Activated naive CD4-positive, alpha-beta T cell treated with Interleukin-2 at 50 U/mL for 16 hours (primary cell): ENCODE data around the gene ANKS1A.

Experiments
- DNase-seq: peaks from one replicate; pipeline ENCODE4 v3.0.0-alpha.2; 2020

The ANKS1A gene

DNA sequence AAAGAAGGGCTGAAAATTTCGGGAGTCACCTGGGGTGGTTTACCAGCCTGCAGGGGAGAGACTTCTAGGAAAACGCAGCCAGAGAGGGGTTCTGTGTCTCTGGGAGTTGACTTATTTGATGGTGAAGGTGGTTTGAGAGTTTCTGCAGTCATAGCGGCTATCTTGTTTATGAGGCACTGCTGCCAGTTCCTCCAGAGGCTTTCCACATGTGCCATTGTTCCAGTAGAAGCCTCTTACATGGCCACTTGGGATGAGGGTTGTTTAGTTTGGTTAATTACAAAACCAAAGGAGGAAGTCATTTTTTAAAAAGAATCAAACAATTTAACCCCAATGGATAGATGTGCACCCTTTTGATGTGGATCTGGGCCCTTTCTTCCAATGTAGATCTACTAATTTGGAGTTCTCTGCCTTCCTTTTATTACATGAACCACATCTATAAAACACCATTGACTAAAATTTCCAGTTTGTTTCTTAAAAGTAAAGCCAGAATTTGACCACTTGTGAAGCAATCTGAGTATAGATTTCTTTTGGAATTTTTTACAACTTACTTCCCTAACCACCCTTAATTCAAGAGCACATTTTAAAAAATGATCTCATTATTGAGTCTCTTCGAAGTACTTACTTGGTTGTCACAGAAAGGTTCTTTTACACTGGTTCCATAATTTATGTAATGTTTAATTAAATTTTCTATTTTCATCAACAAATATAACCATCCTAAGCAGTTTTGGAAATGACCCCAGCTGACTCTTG lies 154.5 kb downstream of the ANKS1A start:
- DNase-seq, result no peak

- DNase-seq, result no peak
Measured at GRCh38 chr6:35044145-35044745, 155.2 kb downstream of the ANKS1A start.

GRCh38 chr6:35044761-35045421 lies 155.8 kb downstream of the ANKS1A start:
- no peak for DNase-seq

DNA sequence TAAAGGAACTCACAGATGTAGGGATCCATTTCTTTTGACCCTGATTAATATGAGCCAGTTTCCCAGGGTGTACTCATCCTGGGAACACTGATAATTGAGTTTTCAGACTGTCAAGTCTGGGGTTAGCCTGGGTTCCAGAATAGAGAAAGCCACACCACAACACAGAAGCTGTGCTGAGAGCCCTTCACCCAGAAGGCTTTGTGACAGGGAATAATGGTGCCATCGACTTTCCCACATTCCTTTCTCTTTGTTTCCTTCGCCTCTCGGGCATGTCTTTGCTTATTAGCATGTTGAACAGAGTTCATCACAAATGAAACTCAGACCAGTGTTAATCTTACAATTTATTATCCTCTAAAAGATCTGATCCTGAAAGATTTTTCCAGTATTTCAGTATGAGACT lies 157.0 kb downstream of the ANKS1A start:
- DNase-seq, result no peak

DNA sequence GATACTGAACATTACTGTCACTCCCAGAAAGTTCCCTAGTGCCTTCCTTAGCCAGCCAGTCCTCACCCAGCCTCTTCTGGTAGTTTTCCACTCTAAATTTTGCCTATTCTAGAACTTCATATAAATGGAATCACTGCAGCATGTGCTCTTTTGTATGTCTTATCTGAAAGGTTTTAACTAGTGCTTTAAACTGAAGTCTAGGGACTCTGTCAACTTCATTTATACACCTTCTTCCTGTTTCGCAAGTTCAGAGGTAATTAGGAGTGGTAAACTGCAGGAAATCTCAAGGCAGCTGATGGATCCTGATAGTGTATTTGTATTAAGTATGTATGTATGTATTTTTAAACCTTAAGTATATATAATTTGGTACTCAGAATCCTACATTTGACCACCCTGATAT lies 157.8 kb downstream of the ANKS1A start:
- DNase-seq, result no peak

DNA sequence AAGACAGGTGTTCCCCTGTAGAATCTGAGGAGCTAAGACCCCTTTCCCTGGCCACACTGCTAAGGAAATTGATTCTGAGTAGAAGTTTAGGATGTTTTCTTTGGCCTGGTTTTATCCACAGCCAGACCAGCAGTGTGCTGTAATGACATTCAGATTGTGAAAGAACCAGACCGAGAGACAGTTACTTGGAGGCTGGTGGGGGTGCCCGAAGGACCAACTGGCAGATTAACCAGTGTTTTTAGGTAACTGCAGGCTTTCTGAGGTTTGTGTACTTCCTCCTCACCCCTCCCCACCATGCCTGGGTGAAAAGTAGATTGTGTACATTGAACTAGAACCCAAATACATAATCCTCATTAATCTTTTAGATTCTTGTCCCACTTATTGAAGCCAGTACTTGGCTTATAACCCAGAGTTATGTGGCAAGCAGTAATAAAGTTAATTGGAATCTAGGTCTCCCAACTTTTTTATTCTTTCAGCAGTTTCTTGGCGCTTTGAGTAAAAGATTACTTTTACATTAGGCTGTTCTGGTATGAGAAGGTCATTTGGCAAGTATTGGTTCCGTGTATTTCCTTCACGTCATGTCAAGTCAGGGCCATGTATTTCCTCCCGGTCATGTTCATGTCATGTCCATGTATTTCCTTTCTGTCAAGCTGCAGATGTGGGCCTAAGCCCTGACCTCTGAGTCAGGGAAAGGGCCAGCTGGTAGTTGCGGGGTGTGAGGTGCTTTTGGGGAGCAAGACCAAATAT lies 158.4 kb downstream of the ANKS1A start:
- no peak for DNase-seq

- no peak for DNase-seq
Measured at GRCh38 chr6:35048031-35048613, 159.1 kb downstream of the ANKS1A start.

DNA sequence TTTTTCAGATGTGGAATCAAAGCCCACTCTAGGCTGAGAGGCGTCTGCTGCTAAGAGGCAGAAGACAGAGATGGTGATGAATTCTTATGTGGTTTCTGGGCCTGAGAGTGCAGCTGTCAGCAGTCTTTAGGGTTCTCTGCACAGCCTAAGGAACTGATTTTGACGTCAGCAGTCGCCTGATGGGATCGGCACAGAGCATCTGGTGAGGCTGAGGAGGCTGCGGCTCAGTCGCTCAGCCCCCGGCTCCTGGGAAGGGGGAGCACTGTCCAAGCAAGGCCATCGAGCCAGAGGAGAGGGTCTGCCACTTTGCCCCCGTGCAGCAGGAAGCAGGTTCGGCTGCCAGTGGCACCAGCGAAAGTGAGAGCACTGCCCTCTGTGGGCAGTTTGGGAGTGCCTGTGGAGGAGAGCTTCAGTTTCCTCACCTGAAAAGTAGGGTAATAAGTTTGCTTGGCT lies 159.6 kb downstream of the ANKS1A start:
- DNase-seq, result peak; percentile 2

- DNase-seq, result no peak
Measured at GRCh38 chr6:35049156-35049735, 160.2 kb downstream of the ANKS1A start.

- no peak for DNase-seq
Measured at GRCh38 chr6:35049900-35050756, 161.1 kb downstream of the ANKS1A start.

- no peak for DNase-seq
Measured at GRCh38 chr6:35050757-35051330, 161.8 kb downstream of the ANKS1A start.

GRCh38 chr6:35051396-35051795 lies 162.3 kb downstream of the ANKS1A start:
- no peak for DNase-seq

GRCh38 chr6:35051997-35052583 lies 163.0 kb downstream of the ANKS1A start:
- DNase-seq, result no peak

- no peak for DNase-seq
Measured at GRCh38 chr6:35052694-35053565, 163.9 kb downstream of the ANKS1A start.

- no peak for DNase-seq
Measured at GRCh38 chr6:35053701-35054100, 164.6 kb downstream of the ANKS1A start.

GRCh38 chr6:35054106-35054742 lies 165.2 kb downstream of the ANKS1A start:
- DNase-seq, result no peak

DNA sequence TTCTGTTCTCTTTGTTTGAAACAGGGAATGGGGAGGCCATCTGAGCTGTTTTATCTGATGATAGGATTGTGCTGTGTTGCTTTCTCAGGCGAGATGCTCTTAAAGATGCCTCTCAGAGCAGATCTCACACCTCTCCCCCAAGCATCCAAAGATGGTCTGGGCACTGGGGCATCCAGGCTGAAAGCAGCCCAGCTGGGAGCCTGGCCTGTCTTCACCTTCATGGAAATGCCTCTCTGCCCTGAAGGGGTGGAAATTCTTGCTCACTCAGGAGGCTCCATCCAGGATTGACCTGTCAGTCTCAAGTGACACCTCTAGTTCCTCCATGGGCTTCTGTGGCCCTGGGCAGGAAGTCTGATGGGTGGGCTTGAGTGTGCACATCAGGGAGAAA lies 165.7 kb downstream of the ANKS1A start:
- DNase-seq, result no peak

- DNase-seq, result no peak
Measured at GRCh38 chr6:35055891-35056290, 166.8 kb downstream of the ANKS1A start.

- no peak for DNase-seq
Measured at GRCh38 chr6:35056952-35057351, 167.9 kb downstream of the ANKS1A start.
